ENCODE data around the gene BAIAP3.
"Not testable (repeated sequence)": the region's sequence is repeated elsewhere in the genome, so short reads cannot be mapped to it uniquely, and the experiment has no call there.

BAIAP3 gene

DNA sequence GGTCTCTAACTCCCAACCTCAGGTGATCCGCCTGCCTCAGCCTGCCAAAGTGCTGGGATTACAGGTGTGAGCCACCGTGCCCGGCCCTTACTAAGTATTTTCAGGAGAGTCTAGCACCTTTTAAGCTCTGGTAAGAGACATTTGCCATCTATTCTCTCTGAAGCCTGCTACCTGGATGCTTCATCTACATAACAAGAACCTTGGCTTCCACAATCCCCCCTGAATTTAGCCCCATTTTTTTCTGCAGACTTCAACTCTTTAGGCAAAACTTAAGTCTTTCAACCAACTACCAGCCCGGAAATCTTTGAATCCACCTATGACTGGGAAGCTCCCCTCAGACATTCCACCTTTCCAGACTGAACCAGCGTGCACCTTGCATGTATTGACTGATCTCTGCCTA is 38.0 kb upstream of the BAIAP3 start:
- TF ChIP-seq, protein P1, sequence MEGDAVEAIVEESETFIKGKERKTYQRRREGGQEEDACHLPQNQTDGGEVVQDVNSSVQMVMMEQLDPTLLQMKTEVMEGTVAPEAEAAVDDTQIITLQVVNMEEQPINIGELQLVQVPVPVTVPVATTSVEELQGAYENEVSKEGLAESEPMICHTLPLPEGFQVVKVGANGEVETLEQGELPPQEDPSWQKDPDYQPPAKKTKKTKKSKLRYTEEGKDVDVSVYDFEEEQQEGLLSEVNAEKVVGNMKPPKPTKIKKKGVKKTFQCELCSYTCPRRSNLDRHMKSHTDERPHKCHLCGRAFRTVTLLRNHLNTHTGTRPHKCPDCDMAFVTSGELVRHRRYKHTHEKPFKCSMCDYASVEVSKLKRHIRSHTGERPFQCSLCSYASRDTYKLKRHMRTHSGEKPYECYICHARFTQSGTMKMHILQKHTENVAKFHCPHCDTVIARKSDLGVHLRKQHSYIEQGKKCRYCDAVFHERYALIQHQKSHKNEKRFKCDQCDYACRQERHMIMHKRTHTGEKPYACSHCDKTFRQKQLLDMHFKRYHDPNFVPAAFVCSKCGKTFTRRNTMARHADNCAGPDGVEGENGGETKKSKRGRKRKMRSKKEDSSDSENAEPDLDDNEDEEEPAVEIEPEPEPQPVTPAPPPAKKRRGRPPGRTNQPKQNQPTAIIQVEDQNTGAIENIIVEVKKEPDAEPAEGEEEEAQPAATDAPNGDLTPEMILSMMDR (IDR thresholded peaks at IDR 0.05; ENCODE audit: low read depth, low read length, missing control alignments): no peak
- no peak overlapping the region for H3K4me3 ChIP-seq (replicated peaks; ENCODE audit: low read depth, low read length)
- no peak for DNase-seq (ENCODE audit: extremely low read depth, low read depth)

DNA sequence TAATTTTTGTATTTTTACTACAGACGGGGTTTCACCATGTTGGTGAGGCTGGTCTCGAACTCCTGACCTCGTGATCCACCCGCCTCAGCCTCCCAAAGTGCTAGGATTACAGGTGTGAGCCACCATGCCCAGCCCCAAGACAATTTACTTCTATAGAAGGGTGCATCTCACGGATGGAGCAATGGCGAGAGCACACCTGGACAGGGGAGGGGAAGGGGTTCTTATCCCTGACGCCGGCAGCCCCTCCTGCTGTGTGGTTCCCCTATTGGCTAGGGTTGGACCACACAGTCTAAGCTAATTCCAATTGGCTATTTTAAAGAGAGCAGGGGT is 36.8 kb upstream of the BAIAP3 start:
- H3K4me3 ChIP-seq (replicated peaks; ENCODE audit: low read depth, low read length); DNase-seq (ENCODE audit: extremely low read depth, low read depth): not testable (repeated sequence)

DNA sequence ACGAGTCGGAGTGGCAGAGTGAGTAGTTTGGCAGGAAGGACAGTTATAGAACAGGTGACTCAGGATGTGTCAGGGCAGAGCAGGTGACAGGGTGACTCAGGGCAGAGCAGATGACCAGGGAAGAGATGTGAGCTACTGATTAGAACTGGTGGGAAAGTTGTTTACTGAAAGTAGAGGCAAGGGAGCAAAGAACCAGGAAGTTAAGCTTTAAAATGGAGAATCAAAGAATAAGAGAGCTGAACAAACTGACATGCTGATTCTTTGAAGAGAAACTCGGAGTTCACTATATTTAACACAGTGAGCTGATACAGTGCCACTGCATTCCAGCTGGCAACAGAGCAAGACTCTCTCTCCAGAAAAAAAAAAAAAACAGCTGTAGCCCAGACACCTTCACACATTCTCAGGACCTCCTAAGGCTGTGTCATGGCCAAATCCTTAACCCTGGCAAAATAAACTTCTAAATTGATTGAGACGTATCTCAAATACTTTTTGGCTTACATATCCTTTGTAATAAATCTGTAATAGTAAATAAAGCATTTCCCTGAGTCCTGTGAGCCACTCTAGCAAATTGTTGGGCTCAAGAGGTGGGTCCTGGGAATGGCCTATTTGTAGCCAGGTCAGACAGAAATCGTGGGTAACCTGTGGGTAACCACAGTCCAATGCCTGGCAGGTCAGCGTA is 36.3 kb upstream of the BAIAP3 start:
- H3K4me3 ChIP-seq (replicated peaks; ENCODE audit: low read depth, low read length): no peak overlapping the region
- no peak for DNase-seq (ENCODE audit: extremely low read depth, low read depth)
- TF ChIP-seq, protein P1 (IDR thresholded peaks at IDR 0.05; ENCODE audit: low read depth, low read length, missing control alignments): no peak

DNA sequence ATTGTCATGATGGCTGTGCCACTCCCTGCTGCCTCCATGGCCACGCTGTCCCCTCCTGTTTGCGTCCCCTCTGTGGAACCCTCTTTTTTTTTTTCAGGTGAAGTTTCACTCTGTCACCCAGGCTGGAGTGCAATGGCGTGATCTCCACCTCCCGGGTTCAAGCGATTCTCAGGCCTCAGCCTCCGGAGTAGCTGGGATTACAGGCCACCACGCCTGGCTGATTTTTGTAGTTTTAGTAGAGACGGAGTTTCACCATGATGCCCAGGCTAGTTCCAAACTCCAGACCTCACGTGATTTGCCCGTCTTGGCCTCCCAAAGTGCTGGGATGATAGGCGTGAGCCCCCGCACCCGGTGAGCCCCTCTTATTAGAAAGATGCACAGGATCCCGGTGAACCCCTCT is 35.0 kb upstream of the BAIAP3 start:
- H3K4me3 ChIP-seq (replicated peaks; ENCODE audit: low read depth, low read length): no peak overlapping the region
- TF ChIP-seq, protein P1 (IDR thresholded peaks at IDR 0.05; ENCODE audit: low read depth, low read length, missing control alignments): no peak
- DNase-seq (ENCODE audit: extremely low read depth, low read depth): no peak

DNA sequence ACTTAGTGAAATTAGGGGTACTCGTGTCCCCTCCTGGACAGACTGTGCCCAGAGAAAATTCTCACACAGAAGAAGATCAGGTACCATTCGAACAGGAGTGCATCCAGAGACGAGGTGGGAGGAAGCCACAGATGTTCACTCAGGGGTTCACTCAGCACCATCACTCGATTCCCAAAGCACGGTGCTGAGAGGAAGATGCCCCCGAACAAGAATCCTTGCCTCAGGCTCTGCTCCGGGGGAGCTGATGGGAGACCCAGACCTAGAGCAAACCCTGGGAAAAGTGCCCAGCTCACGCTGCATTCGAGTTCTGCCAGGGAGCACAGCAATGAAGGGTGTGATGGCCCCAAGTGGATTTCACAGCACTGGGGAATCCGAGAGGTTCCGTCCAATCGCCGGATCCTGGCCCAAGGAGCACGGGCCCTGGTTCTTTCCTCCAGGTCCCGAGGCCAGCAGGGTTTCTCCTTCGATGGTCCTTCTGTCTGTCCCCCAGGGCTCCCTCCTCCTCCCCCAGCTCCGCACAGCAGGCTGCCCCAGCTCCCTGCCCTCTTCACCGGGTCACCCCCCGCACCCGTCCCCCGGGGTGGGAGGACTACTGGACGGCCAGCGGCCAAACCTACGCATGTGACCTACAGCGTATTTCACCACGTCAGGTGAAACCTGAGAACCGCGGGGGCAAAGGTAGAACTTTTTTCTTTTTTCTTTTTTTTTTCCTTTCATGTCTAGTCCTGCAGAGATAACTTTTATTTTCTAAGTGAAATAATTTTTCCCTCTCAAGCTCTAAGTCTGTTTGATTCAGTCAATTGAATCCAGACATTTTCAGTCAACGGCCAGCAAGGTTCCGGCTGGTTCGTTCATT is 34.2 kb upstream of the BAIAP3 start:
- no peak for DNase-seq (ENCODE audit: extremely low read depth, low read depth)
- TF ChIP-seq, protein P1 (IDR thresholded peaks at IDR 0.05; ENCODE audit: low read depth, low read length, missing control alignments): no peak
- H3K4me3 ChIP-seq (replicated peaks; ENCODE audit: low read depth, low read length): no peak overlapping the region

DNA sequence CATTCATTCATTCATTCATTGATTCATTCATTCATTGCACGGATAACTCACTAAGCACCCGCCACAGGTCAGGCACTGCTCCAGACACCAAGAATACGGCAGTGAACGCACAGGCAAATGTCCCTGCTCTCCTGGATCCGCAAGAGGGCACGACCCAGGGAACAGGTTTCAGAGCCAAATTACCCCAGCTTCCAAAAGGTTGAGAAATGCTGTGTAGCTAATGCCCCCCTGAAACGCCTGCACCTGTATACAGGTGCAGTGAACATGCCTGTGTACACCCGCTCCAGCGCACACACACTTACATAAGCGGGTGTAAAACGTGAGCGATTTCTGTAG is 33.6 kb upstream of the BAIAP3 start:
- no peak for DNase-seq (ENCODE audit: extremely low read depth, low read depth)
- H3K4me3 ChIP-seq (replicated peaks; ENCODE audit: low read depth, low read length): no peak overlapping the region
- TF ChIP-seq, protein P1 (IDR thresholded peaks at IDR 0.05; ENCODE audit: low read depth, low read length, missing control alignments): no peak

DNA sequence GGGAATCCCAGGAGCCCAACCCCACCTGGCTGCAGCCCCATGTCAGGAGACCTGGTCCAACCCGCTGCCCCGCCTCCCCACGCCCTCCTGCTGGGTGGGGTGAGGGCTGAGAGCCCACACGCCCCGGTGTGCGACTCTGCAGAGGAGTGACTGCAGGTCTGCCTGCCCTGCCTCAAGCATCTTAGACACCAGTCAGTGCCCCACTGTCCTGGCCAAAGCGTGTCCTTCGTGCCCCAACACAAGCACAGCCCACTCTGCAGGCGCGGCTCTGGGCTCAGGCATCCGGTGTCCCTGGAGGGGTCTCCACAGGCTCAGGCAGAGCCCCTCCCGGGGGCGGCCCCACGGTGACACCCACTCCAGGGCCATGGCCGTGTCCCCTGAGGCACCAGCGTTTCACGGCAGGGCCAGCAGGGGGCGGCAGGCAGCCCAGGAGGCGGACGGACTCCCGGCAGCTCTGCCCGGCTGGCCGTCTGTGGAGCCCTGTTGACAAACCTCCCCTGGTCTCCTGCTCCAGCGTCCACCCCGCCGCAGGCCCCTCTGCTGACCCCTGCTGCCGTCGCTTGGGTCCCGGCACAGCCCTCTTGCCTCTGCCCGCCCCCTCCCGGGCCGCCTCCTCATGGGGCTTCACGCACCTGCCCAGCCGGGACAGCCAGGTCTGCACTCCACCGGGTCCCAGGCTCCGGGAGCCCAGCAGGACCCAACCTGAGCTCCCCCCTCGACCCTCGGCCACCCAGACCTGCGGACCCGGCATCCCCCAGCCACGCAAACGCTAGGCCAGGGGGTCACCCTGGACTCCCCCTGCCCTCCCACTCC is 32.6 kb upstream of the BAIAP3 start:
- TF ChIP-seq, protein P1 (IDR thresholded peaks at IDR 0.05; ENCODE audit: low read depth, low read length, missing control alignments): peak; percentile 83
- DNase-seq (ENCODE audit: extremely low read depth, low read depth): no peak
- H3K4me3 ChIP-seq (replicated peaks; ENCODE audit: low read depth, low read length): no peak overlapping the region

Measured in HFF-Myc (cell line).